Activated CD8-positive, alpha-beta memory T cell treated with anti-CD3 and anti-CD28 coated beads for 1 hour (primary cell): ENCODE results near the gene FNBP1L.

ENCODE experiments used
- DNase-seq, 2 donors: peaks; one replicate each; pipeline ENCODE4 v3.0.0-alpha.2; 2020; ENCODE audit warnings: low read depth in 1 of 2; ENCODE audit errors: extremely low read depth in 1 of 2

FNBP1L gene

DNA sequence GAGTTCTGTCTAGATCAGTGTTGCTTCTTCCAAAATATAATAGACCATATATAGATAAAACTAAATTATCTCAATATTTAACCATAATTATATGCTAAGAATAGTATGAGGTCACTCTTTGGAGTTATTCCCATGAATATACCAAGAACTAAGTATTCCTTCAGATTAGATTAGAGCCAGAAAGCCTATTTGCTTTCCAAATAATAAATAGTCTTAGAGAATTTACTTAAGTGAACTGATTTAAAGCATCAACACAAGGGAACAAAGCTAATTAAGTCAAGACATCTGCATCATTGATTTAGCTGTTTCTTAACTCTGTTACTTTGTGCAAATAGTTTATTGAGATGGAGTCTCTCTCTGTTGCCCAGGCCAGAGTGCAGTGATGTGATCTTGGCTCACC lies 35.7 kb downstream of the FNBP1L start:
- DNase-seq, result no peak

GRCh38 chr1:93488207-93488606 lies 40.3 kb downstream of the FNBP1L start:
- DNase-seq, result no peak

DNA sequence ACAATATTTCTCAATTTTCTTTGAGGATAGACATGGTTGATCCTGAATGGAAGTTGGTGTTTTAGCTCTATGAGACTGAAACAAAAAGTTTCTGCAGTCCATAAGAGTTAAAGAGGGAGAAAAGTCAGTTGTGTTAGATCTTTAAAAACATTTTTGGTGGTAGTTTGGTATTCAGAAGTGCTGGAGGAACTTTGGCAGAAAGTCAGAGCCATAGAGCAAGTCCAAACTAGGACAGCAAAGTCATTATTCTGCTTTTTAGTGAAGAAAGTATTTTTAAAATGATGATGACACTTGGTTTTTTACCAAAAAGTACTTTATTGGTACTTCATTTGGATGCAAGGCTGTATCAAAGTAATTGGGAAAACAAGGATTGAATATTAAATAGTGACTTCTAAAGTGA lies 41.8 kb downstream of the FNBP1L start:
- no peak for DNase-seq

DNA sequence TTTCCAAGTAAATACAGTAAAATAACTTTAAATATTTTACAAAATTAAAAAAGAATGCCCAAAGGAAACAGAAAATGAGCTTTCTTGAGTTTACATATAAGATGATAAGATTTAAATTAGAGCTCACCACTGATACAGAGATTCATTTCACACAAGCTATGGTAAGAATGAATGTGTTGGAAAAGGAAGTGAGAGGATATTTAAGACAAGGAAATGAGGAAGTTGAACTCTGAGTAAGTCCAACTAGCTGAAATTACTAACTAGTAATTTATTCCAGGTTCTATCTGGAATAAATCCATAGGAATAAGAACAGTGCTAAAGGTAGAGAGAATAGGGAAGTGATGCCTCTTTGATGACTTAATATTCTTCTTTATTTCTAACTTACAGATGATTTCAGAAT lies 42.4 kb downstream of the FNBP1L start:
- DNase-seq, result no peak

GRCh38 chr1:93495911-93496310 lies 48.0 kb downstream of the FNBP1L start:
- no peak for DNase-seq

DNA sequence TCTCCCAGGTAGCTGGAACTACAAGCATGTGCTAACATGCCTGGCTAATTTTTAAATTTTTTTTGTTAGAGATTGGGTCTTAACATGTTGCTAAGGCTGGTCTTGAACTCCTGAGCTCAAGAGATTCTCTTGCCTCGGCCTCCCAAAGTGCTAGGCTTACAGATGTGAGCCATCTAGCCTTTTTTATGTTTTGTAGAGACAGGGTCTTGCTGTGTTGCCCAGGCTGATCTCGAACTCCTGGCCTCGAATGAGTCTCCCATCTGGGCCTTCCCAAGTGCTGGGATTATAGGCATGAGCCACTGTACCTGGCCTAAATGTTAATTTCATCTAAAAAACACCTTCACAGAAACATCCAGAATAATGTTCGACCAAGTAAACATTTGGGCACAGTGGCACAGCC lies 48.6 kb downstream of the FNBP1L start:
- DNase-seq, result no peak

- DNase-seq, result no peak
These were observed 51.2 kb downstream of the FNBP1L start for GRCh38 chr1:93499075-93499474.

DNA sequence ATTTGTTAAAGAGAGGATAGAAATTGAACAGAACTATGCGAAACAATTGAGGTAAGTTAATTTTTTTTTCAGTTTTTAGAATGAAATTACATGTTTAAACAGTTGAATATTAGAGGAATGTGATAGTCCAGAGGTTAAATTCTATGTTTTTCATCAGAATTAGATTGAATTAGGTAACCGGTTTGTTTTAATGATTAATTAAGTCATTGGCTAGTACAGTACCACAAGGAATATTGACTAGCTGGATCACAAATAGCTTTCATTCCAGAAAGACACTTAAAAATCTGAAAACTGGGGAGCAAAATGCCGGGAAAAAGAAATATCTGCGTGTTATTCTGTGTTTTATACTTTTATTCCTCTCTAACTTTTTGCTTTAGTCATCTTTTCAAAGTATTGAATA lies 51.6 kb downstream of the FNBP1L start:
- DNase-seq, result no peak

- DNase-seq, result no peak
These were observed 52.4 kb downstream of the FNBP1L start for GRCh38 chr1:93500275-93500674.

DNA sequence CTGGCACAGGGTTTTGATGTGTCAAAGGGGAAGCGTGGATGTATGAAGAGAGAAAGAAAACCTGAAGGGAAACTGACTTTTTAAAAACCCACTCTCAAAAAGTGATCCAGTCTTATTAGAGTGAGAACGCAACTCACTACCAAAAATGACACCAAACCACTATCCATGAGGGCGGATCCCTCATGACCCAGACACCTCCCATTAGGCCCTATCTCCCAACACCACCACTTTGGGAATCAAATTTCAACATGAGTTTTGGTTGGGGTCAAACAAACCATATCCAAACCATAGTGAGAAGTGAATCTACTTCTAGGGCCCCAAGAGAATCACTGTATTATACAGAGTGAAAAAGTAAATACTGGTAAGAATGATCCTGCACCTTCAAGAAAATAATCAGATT lies 53.5 kb downstream of the FNBP1L start:
- DNase-seq, result no peak

DNA sequence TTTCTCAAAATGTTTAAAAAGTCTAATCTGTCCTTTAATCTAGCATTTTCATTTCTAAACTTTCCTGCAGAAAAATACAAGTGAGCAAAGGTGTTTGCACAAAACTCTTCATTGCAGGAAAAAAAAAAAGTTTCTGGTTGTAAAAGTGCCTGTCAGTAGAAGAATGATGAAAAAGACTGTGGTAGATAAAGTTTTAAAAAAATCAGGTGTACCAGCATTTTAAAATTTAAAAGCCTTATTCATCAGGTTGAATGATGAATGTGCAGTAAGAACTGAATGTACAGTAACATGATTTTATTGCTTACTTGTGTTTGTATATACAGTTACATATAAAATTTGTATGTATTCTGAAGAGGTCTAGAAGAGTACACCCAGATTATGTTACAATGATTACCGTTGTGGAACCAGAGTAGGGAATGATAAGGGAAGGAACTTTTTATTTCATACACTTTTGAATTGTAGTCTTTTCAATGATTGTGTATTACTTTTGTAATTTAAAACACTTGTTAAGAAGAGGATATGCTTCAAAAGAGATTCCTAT lies 54.0 kb downstream of the FNBP1L start:
- DNase-seq, result no peak

DNA sequence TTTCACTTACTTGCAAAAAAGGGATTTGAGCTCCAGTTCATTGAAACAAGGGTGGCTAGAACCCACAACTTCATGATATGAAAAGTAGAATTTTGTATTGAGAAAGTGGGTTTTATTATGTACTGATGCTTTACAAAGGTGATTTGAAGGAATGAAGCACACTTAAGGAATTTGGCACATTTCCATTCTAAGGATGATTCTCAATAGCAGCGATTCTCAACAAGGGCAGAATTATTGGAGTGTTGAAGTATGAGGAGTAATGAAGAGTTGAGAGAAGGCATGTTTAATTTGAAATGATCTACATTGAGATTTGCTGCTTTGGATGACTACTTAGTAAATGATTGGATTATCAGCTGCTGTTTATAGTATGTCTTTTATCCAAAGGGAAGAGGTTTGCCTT lies 54.7 kb downstream of the FNBP1L start:
- DNase-seq, result no peak

GRCh38 chr1:93503163-93503562 lies 55.2 kb downstream of the FNBP1L start:
- DNase-seq, result no peak

DNA sequence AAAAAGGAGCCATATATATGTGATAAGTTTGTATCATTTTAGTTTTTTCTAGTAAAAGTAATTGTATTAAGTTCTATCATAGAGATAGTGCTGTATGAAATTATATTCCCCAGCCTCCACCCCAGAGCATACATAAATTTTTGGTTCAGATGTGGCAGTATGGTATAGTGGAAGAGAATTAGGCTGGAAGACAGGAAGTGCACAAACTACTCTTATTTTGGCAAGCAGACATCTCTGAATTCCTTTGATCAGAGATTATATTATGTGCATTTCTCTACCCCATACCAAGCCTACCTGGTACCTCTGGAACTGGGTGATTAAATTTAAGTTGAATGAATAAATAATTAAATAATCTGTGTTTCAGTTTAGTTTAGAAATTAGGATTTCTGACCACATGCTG lies 55.9 kb downstream of the FNBP1L start:
- DNase-seq, result no peak

- DNase-seq, result no peak
These were observed 56.5 kb downstream of the FNBP1L start for GRCh38 chr1:93504247-93505033.

DNA sequence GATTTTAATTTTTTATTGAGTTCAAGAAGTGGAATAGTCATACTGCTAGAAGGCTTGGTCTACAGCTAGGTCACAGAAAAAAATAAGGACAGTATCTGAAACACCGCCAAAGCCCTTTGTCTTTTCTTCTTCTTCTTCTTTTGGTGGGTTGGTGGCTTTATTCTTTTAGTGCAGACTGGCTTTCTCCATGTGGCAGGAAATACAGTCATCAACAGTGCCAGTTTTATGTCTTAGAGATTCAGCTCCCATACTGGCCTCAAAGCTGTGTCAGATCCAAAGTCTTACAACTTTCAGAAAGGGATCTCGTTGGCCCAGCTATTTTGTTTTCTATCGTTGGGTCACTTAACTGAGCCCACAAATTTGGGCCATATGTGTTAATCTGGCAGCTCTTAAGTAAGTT lies 58.2 kb downstream of the FNBP1L start:
- no peak for DNase-seq

GRCh38 chr1:93516164-93516563 lies 68.2 kb downstream of the FNBP1L start:
- DNase-seq, result no peak

GRCh38 chr1:93518516-93518915 lies 70.6 kb downstream of the FNBP1L start:
- no peak for DNase-seq

GRCh38 chr1:93519199-93519829 lies 71.4 kb downstream of the FNBP1L start:
- DNase-seq, result no peak

DNA sequence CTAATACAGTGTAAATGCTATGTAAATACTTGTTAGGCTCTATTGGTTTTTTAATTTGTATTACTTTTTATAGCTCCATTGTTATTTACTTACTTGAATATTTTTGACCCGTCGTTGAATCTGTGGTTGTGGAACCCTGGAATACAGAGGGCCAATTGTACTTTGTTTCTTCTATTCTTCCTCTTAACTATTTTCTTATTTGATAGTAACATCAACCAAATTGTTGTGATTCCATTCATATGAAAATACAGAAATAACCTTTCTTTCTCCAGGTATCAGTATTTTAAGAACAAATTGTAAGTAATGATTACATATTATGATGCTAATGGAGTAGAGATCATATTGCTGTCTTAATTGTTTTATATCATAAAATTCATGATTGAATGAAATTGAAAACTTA lies 73.7 kb downstream of the FNBP1L start:
- DNase-seq, result no peak

DNA sequence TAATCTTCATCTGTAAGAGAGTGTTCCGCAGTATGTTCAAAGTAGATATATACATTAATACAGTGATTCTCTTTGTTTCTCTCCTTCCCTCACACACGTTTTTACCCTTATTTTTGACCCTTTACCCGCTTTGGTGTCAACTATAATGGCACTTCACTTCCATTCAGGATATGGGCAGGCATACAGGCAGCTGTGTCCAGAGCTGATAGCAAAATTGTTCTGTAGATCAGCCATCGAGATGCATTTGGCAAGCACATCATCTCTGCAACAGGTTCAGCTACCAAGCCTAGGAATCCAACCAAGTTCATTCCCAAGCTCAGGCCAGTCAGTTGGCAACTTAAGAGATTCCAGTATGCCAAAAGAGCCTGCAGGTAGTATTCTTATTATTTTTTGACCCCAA lies 74.8 kb downstream of the FNBP1L start:
- DNase-seq, result no peak

DNA sequence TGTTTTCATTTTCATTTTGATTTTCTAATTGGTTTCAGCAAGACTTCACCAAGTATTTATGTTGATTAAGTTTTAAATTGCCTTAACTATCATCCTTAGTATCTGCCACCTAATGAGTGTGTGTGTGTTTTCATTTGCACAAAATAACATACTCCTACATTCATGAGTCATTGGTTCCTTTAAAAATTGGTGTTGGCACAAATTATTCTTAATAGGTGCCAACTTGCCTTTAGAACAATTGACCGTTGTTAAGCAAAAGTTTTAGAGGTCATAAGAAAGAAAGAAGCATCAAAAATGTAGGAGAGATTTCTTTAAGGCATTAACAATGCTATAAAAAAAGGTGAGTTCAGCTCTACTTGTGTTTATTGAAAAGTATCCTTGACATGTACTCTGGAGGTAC lies 77.5 kb downstream of the FNBP1L start:
- no peak for DNase-seq
